Renal cortical epithelial cell (primary cell): ENCODE results near the gene MYOF. TPM values are rescaled to one million over a fixed set of nuclear protein-coding genes. Genes with fewer than 3 reads are reported as not detected.
"Not testable (repeated sequence)": the region's sequence is repeated elsewhere in the genome, so short reads cannot be mapped to it uniquely, and the experiment has no call there.

Experiments
- DNase-seq: peaks from one replicate; pipeline ENCODE4 v3.0.0-alpha.2; 2011; ENCODE audit warnings: low read depth
- total RNA-seq: library from RNA; depleted of rRNA; stranded (reverse); fragments of >200 nt; gene quantifications from 2 replicates; pipeline ENCODE4 v1.2.3, GENCODE V29; 2014

Gene MYOF
- total RNA-seq, 1 donor from 2014 or later, result 607 TPM

- DNase-seq, result no peak
Observed at GRCh38 chr10:93485690-93486089, 3.6 kb upstream of the MYOF start.

GRCh38 chr10:93481637-93482144 is 443 bp downstream of the MYOF start:
- no peak for DNase-seq

- no peak for DNase-seq
Observed at GRCh38 chr10:93478873-93479272, 3.3 kb downstream of the MYOF start.

- DNase-seq, result no peak
Observed at GRCh38 chr10:93476756-93477155, 5.4 kb downstream of the MYOF start.

- DNase-seq, result peak; percentile 91
Observed at GRCh38 chr10:93475871-93476270, 6.3 kb downstream of the MYOF start.

- no peak for DNase-seq
Observed at GRCh38 chr10:93475227-93475626, 6.9 kb downstream of the MYOF start.

GRCh38 chr10:93473804-93474472 is 8.2 kb downstream of the MYOF start:
- no peak for DNase-seq

GRCh38 chr10:93473161-93473560 is 9.0 kb downstream of the MYOF start:
- DNase-seq, result no peak

GRCh38 chr10:93471110-93471651 is 11.0 kb downstream of the MYOF start:
- DNase-seq, result peak; percentile 99

- no peak for DNase-seq
Observed at GRCh38 chr10:93469454-93469853, 12.7 kb downstream of the MYOF start.

GRCh38 chr10:93468461-93469213 is 13.5 kb downstream of the MYOF start:
- peak; percentile 94 for DNase-seq

- not testable (repeated sequence) for DNase-seq
Observed at GRCh38 chr10:93467635-93468034, 14.5 kb downstream of the MYOF start.

- peak; percentile 97 for DNase-seq
Observed at GRCh38 chr10:93465806-93466675, 16.1 kb downstream of the MYOF start.

GRCh38 chr10:93464776-93465388 is 17.3 kb downstream of the MYOF start:
- no peak for DNase-seq

GRCh38 chr10:93463723-93464476 is 18.2 kb downstream of the MYOF start:
- DNase-seq, result peak; percentile 78

- DNase-seq, result peak; percentile 94
Observed at GRCh38 chr10:93462881-93463280, 19.3 kb downstream of the MYOF start.

- DNase-seq, result peak; percentile 50
Observed at GRCh38 chr10:93462371-93462770, 19.8 kb downstream of the MYOF start.

- peak; percentile 99 for DNase-seq
Observed at GRCh38 chr10:93461807-93462178, 20.3 kb downstream of the MYOF start.

- DNase-seq, result peak; percentile 87
Observed at GRCh38 chr10:93461109-93461806, 20.9 kb downstream of the MYOF start.

GRCh38 chr10:93459466-93459865 is 22.7 kb downstream of the MYOF start:
- DNase-seq, result no peak
